Stomach (tissue), 9 donors: ENCODE results near the gene VDAC1. TPM values are rescaled to one million over a fixed set of nuclear protein-coding genes. Genes with fewer than 3 reads are reported as not detected.

Experiments
- DNase-seq, 2 donors: peaks; one replicate each; pipeline versions ENCODE4 v3.0.0 to v3.0.0-alpha.2; 2013 to 2019
- H3K27ac ChIP-seq, 5 donors: fragments of 200-600 bp in 4 of 5; sonication (generic) in 4 of 5; one replicate each; pipeline ENCODE4 v1.5.1; 2013 to 2019; ENCODE audit warnings: mild to moderate bottlenecking in 1 of 5, moderate library complexity in 1 of 5
- H3K27me3 ChIP-seq, 3 donors: fragments of 200-600 bp; sonication (generic); one replicate each; pipeline ENCODE4 v1.5.1; 2017 to 2019; ENCODE audit warnings: mixed run types in 1 of 3
- H3K36me3 ChIP-seq, 4 donors: fragments of 200-600 bp; sonication (generic); 1 replicate in 3 of 4; 2 replicates in 1 of 4; pipeline ENCODE4 v1.5.1; 2016 to 2019
- H3K4me1 ChIP-seq, 4 donors: fragments of 200-600 bp; sonication (generic); one replicate each; pipeline ENCODE4 v1.5.1; 2016 to 2019
- H3K4me3 ChIP-seq, 4 donors: fragments of 200-600 bp; sonication (generic) in 3 of 4; one replicate each; pipeline ENCODE4 v1.5.1; 2016 to 2019; ENCODE audit warnings: mild to moderate bottlenecking in 1 of 4
- H3K9me3 ChIP-seq, 4 donors: fragments of 200-600 bp; sonication (generic); one replicate each; pipeline ENCODE4 v1.5.1; 2016 to 2019
- EP300 ChIP-seq: sonication (generic); formaldehyde crosslinking; IDR thresholded peaks from one replicate; pipeline ENCODE4 v1.6.1; 2017; ENCODE audit warnings: antibody characterized with exemption
- POLR2A ChIP-seq, 4 donors: fragments of 450-650 bp; IDR thresholded peaks; one replicate each; pipeline ENCODE4 v1.6.1; 2016; ENCODE audit warnings: antibody characterized with exemption in 4 of 4, control low read depth in 2 of 4, mild to moderate bottlenecking in 1 of 4, moderate library complexity in 1 of 4
- POLR2AphosphoS5 ChIP-seq, 3 donors: sonication (generic); formaldehyde crosslinking; IDR thresholded peaks; one replicate each; pipeline ENCODE4 v1.6.1; 2016; ENCODE audit warnings: antibody characterized with exemption in 3 of 3
- WGBS, 5 donors: extraction: QIAGEN DNeasy Blood & Tissue Kit in 3 of 5; methylation state at CpG; one replicate each; pipeline versions ENCODE4 v1.1.5 to v1.1.7; 2013 to 2018; 5-methylcytosine and 5-hydroxymethylcytosine counted together
- intact Hi-C: fragments of 100-400 bp; cut with DNase I; formaldehyde crosslinking; loops from one replicate; pipeline ENCODE4 v1.15.1; 2023; ENCODE audit warnings: low total_unique reads
- polyA plus RNA-seq, 3 donors: library from polyadenylated mRNA; stranded (reverse); fragments of 200-250 nt; gene quantifications; one replicate each; pipeline ENCODE4 v1.2.3, GENCODE V29; 2013
- total RNA-seq, 5 donors: library from RNA; depleted of rRNA; stranded (reverse); fragments of >200 nt; gene quantifications; one replicate each; pipeline versions ENCODE4 v1.1.0 to v1.2.3, GENCODE V29; 2014 to 2016
- TF ChIP-seq, protein P1 (sequence below), 7 experiments: fragments of 450-650 bp in 4 of 7; fragments of 200-600 bp in 3 of 7; sonication (generic) in 3 of 7; IDR thresholded peaks; one replicate each; pipeline ENCODE4 v1.5.1; 2016 to 2019; ENCODE audit warnings: antibody characterized with exemption in 7 of 7, control low read depth in 2 of 7, mild to moderate bottlenecking in 1 of 7
- donor health status: healthy with polysubstance abuse.
- donor health status: Bipolar disorder and iron deficiency.
- donor health status: healthy.

The VDAC1 gene
- total and polyA plus RNA-seq, 8 donors, result 55.8 to 307 (median 147) TPM

DNA sequence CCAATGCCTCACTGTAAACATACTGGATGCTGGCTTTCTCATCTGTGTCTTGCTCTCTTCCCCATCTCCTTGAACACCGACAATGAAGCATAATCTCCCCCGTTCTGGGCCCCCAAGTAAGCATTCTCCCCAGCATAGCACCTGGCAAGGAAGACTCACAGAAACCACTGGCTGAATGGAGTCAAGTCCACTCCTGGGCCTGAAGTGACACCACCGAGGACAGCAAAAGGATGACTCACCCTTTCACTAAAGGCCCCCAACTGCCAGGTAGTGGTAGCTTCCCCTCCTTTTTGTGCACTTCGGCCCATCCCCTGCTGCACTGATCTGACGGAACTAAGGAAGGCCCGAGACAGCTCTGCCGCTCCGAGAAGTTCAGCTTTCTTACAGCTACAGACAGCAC lies 9.4 kb downstream of the VDAC1 start:
- DNase-seq, result no peak
- TF ChIP-seq EP300 (no peak), POLR2A (IDR thresholded peaks at IDR 0.05) (no peak), POLR2AphosphoS5 (IDR thresholded peaks at IDR 0.05) (no peak)
- TF ChIP-seq, protein P1, sequence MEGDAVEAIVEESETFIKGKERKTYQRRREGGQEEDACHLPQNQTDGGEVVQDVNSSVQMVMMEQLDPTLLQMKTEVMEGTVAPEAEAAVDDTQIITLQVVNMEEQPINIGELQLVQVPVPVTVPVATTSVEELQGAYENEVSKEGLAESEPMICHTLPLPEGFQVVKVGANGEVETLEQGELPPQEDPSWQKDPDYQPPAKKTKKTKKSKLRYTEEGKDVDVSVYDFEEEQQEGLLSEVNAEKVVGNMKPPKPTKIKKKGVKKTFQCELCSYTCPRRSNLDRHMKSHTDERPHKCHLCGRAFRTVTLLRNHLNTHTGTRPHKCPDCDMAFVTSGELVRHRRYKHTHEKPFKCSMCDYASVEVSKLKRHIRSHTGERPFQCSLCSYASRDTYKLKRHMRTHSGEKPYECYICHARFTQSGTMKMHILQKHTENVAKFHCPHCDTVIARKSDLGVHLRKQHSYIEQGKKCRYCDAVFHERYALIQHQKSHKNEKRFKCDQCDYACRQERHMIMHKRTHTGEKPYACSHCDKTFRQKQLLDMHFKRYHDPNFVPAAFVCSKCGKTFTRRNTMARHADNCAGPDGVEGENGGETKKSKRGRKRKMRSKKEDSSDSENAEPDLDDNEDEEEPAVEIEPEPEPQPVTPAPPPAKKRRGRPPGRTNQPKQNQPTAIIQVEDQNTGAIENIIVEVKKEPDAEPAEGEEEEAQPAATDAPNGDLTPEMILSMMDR (IDR thresholded peaks at IDR 0.05), result no peak
- 54 to 63% (median 59%) methylated on average over 8 of the region's 8 CpGs for WGBS, 5 donors
- no peaks in the 10 kb centered on the region for H3K27me3 ChIP-seq
- H3K4me1 ChIP-seq, result peaks cover 64 to 90% (median 77%) of the 10 kb centered on the region in 4 donors
- H3K9me3 ChIP-seq, result no peaks in the 10 kb centered on the region
- intact Hi-C loops, result no loop called here
- peaks cover 8 to 18% (median 17%) of the 10 kb centered on the region in 4 donors for H3K36me3 ChIP-seq
- peak overlapping the region in 4 of 5 donors; percentile 4 to 56 (median 34) for H3K27ac ChIP-seq
- H3K4me3 ChIP-seq, result no peak overlapping the region

DNA sequence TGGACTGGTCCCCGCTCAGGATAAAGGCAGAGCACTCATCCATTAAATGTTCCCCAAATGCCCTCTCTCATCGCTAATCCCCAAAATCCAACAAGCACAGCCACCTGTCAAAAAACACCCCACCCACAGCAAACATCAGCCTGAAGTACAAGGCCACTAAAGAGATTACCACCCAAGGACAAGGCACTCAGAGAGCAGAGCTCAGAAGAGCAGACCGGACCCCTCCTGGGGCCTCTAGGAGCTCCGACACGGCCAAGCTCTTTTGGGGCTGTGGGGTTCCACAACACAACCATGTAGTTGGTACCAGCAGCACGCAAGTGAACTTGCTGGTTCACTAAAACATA lies 9.8 kb downstream of the VDAC1 start:
- WGBS, 5 donors, result 52 to 63% (median 58%) methylated on average over 6 of the region's 6 CpGs
- intact Hi-C loops, result no loop called here
- Histone ChIP-seq H3K4me1 (peaks cover 63 to 89% (median 74%) of the 10 kb centered on the region in 4 donors), H3K27me3 (no peaks in the 10 kb centered on the region), H3K27ac (peak overlapping the region in 4 of 5 donors; percentile 9 to 56 (median 34)), H3K4me3 (no peak overlapping the region), H3K36me3 (peaks cover 12 to 21% (median 21%) of the 10 kb centered on the region in 4 donors), H3K9me3 (no peaks in the 10 kb centered on the region)
- DNase-seq, result no peak
- TF ChIP-seq EP300 (no peak), POLR2AphosphoS5 (IDR thresholded peaks at IDR 0.05) (no peak), POLR2A (IDR thresholded peaks at IDR 0.05) (no peak)
- TF ChIP-seq, protein P1 (IDR thresholded peaks at IDR 0.05), result no peak

DNA sequence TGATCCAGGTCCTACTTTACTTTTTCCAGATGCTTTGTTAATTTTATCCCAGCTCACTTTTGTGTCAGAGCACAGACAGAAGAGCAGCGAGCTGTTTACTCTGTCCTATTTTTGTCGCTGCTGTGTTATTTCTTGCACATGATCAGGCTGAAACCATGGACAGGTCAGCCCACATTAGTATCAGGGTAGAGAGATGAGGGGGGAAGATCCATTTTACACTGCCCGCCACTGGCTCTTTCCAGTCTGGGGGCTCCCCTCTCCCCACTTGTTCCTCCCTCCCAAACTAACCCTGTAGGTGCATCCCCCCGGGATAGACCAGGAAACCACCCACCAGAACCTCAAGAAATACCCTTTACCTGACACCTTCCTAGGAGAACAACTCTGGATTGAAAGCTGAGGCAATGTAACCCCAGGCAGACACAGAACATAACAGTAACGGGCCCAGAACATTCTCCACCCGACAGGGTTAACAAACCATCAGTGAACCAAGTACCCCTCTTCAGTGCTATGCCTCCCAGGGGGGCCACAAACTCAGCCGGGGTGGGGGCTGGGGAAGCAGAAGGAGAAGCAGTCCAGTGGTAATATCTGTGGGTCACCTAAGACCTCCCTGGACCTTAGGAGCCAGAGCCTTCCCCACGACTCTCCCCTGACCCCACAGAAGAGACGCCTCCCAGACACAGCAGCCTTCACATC lies 10.3 kb downstream of the VDAC1 start:
- no peaks in the 10 kb centered on the region for H3K27me3 ChIP-seq
- TF ChIP-seq, protein P1 (IDR thresholded peaks at IDR 0.05), result no peak
- TF ChIP-seq POLR2A (IDR thresholded peaks at IDR 0.05) (no peak), POLR2AphosphoS5 (IDR thresholded peaks at IDR 0.05) (no peak), EP300 (no peak)
- peaks cover 17 to 27% (median 26%) of the 10 kb centered on the region in 4 donors for H3K36me3 ChIP-seq
- no peaks in the 10 kb centered on the region for H3K9me3 ChIP-seq
- no peak for DNase-seq
- H3K4me1 ChIP-seq, result peaks cover 58 to 84% (median 69%) of the 10 kb centered on the region in 4 donors
- WGBS, 5 donors, result 61 to 75% (median 71%) methylated on average over 9 of the region's 9 CpGs
- H3K4me3 ChIP-seq, result no peak overlapping the region
- intact Hi-C loops, result no loop called here
- peak overlapping the region in 4 of 5 donors; percentile 9 to 56 (median 19) for H3K27ac ChIP-seq

DNA sequence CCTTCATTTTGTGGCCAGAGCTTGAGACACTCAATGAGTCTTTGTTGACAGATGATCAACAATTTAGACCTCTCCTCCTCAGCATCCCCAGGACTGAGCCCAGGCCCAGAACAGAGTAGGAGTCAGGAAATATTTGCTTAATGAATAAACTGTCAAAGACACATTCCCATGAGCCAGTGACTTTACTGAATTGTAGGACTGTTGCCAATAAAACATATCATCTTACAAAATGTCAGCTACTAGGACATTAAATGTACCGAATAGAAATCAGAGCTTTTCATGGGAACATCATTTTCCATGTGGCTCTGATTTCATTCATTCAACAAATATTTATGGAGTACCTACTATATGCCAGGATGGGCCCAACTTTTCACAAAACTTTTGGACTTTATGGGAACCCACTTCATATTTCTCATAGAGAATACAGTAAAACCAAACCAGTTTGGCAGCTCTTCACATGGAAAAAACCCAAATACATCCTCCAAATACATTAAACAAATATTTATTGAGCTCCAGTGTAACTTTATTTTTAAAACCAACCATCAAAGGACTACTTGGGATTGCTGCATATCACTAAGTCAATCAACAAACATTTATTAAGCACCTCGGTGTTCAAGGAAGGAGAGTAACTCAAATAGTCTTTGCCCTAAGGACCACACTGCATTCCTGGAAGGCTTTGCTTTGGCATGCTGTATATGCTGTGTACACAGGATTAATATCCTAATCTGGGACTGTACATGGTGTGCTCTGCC lies 11.4 kb downstream of the VDAC1 start:
- Histone ChIP-seq H3K4me1 (peaks cover 49 to 73% (median 59%) of the 10 kb centered on the region in 4 donors), H3K27me3 (no peaks in the 10 kb centered on the region), H3K36me3 (peaks cover 28 to 37% (median 37%) of the 10 kb centered on the region in 4 donors), H3K4me3 (no peak overlapping the region), H3K9me3 (no peaks in the 10 kb centered on the region), H3K27ac (peak overlapping the region in 2 of 5 donors; percentile 2 to 54)
- no peak for DNase-seq
- intact Hi-C loops, result no loop called here
- WGBS, 5 donors, result 17 to 35% (median 28%) methylated on average over 2 of the region's 2 CpGs
- TF ChIP-seq POLR2AphosphoS5 (IDR thresholded peaks at IDR 0.05) (no peak), POLR2A (IDR thresholded peaks at IDR 0.05) (no peak), EP300 (no peak)
- TF ChIP-seq, protein P1 (IDR thresholded peaks at IDR 0.05), result no peak
